Measurements from ENCODE around the gene PMM2. TPM values are rescaled to one million over a fixed set of nuclear protein-coding genes. Genes with fewer than 3 reads are reported as not detected.

The PMM2 gene
- total and polyA plus RNA-seq, 9 of the 15 experiments (the other 6 are each of a cell fraction or from before 2014, with no cell fraction given) = 5.6 to 42.7 (median 25.9) TPM

DNA sequence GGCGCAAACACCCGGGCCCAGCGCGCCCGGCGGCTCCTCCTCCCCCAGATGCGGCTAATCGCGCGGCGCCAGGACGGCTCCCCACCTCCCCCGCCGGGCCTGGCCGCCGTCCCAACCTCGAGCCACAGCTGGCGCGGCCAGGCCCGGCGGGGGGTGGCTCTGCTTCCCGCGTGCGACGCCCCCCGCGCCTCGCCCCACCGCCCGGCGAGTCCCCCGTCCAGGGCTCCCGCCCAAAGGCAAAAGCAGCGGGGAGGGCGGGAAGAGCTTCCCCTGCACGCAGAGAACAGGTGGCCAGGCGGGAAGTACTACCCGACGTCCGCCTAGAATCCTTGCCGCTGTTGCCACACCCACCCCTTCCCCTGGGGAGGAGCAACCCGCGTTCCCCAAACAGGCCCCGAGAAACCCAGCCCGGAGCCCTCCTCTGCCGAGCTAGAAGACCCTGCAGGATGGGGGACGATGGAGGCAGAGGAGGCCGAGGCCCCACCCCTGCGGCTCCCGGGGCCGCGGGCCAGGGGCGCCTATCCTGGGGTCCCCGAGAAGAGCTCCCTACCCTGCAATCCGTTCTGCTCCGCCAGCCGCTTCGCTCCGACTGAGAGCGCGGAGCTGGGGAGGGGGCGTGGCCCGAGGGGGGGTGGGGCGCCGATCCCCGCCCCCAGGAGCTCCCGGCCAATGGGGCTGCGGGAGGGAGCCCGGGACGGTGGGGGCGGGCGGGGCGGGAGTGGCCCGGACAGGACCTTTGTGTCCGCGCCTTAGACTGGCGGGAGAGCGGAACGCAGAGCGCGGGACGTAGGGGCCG lies 71.0 kb downstream of the PMM2 start, which contains the start of gene CARHSP1 (continued):
- TF ChIP-seq, protein P1, sequence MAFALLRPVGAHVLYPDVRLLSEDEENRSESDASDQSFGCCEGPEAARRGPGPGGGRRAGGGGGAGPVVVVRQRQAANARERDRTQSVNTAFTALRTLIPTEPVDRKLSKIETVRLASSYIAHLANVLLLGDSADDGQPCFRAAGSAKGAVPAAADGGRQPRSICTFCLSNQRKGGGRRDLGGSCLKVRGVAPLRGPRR (CRISPR knock-in tag; IDR thresholded peaks at IDR 0.05) = no peak
- TF ChIP-seq RFX1 (IDR thresholded peaks at IDR 0.05) = no peak
- TF ChIP-seq ZNF133 (CRISPR knock-in tag; IDR thresholded peaks at IDR 0.05) = no peak
- TF ChIP-seq, protein P2, sequence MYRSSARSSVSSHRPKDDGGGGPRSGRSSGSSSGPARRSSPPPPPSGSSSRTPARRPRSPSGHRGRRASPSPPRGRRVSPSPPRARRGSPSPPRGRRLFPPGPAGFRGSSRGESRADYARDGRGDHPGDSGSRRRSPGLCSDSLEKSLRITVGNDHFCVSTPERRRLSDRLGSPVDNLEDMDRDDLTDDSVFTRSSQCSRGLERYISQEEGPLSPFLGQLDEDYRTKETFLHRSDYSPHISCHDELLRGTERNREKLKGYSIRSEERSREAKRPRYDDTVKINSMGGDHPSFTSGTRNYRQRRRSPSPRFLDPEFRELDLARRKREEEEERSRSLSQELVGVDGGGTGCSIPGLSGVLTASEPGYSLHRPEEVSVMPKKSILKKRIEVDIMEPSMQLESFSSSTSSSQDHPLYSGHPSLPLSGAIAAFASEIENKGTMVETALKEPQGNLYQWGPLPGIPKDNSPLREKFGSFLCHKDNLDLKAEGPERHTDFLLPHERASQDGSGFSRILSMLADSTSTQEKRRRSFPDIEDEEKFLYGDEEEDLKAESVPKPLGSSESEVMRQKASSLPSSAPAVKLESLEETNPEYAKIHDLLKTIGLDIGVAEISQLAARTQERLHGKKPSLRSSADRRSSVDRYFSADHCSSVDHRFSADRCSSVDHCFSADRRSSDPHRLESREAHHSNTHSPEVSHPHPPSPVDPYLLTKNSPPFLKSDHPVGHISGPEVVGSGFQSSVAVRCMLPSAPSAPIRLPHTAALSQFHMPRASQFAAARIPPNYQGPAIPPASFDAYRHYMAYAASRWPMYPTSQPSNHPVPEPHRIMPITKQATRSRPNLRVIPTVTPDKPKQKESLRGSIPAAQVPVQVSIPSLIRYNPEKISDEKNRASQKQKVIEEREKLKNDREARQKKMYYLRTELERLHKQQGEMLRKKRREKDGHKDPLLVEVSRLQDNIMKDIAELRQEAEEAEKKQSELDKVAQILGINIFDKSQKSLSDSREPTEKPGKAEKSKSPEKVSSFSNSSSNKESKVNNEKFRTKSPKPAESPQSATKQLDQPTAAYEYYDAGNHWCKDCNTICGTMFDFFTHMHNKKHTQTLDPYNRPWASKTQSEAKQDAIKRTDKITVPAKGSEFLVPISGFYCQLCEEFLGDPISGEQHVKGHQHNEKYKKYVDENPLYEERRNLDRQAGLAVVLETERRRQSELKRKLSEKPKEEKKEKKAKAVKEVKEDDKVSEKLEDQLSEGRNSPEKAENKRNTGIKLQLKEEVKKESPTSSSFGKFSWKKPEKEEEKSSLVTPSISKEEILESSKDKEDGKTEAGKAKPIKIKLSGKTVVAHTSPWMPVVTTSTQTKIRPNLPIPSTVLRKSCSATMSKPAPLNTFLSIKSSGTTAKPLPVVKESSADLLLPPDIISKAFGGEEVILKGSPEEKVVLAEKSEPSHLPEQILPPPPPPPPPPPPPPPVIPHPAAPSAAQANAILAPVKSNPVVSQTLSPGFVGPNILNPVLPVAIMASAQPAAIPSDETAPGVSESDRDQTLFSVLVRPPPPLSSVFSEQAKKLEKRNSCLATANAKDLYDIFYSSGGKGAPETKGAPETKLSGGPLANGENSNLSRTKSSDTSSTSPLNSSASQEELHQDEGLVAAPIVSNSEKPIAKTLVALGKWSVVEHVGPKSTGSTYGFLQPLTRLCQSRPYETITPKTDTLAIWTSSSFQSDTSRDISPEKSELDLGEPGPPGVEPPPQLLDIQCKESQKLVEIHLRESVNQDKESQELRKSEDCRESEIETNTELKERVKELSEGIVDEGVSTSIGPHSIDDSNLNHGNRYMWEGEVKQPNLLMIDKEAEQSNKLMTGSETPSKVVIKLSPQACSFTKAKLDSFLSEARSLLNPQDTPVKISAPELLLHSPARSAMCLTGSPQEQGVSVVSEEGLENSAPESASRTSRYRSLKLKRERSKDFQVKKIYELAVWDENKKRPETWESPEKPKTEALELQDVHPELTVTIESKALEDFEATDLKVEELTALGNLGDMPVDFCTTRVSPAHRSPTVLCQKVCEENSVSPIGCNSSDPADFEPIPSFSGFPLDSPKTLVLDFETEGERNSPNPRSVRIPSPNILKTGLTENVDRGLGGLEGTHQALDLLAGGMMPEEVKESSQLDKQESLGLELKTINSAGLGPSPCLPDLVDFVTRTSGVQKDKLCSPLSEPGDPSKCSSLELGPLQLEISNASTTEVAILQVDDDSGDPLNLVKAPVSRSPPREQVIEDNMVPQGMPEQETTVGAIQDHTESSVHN (IDR thresholded peaks at IDR 0.05; ENCODE audit: borderline replicate concordance in 1 of 2, low read depth in 1 of 2) = no peak
- peak; percentile 59 for TF ChIP-seq ZFX (CRISPR knock-in tag; IDR thresholded peaks at IDR 0.05)
- TF ChIP-seq, protein P3, sequence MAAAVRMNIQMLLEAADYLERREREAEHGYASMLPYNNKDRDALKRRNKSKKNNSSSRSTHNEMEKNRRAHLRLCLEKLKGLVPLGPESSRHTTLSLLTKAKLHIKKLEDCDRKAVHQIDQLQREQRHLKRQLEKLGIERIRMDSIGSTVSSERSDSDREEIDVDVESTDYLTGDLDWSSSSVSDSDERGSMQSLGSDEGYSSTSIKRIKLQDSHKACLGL (CRISPR knock-in tag; IDR thresholded peaks at IDR 0.05; ENCODE audit: borderline replicate concordance, poor library complexity, severe bottlenecking) = no peak
- peak; percentile 51 for TF ChIP-seq SMAD1 (IDR thresholded peaks at IDR 0.05; ENCODE audit: low read depth, low read length, partially characterized antibody)
- peak; percentile 70 for TF ChIP-seq EP400 (IDR thresholded peaks at IDR 0.05)
- no peak for TF ChIP-seq ZNF699 (CRISPR knock-in tag; IDR thresholded peaks at IDR 0.05; ENCODE audit: insufficient replicate concordance)
- TF ChIP-seq ZNF253 (CRISPR knock-in tag; conservative IDR thresholded peaks at IDR 0.05) = no peak
- peak in 1 of 2 experiments; percentile 75; a peak in 1 of 4 replicates for TF ChIP-seq TBL1XR1 (IDR thresholded peaks at IDR 0.05; ENCODE audit: low read length in 2 of 2)
- TF ChIP-seq, protein P4, sequence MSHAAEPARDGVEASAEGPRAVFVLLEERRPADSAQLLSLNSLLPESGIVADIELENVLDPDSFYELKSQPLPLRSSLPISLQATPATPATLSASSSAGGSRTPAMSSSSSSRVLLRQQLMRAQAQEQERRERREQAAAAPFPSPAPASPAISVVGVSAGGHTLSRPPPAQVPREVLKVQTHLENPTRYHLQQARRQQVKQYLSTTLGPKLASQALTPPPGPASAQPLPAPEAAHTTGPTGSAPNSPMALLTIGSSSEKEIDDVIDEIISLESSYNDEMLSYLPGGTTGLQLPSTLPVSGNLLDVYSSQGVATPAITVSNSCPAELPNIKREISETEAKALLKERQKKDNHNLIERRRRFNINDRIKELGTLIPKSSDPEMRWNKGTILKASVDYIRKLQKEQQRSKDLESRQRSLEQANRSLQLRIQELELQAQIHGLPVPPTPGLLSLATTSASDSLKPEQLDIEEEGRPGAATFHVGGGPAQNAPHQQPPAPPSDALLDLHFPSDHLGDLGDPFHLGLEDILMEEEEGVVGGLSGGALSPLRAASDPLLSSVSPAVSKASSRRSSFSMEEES (CRISPR knock-in tag; IDR thresholded peaks at IDR 0.05) = no peak
- TF ChIP-seq ZNF785 (CRISPR knock-in tag; IDR thresholded peaks at IDR 0.05) = no peak
- no peak for TF ChIP-seq ZNF134 (CRISPR knock-in tag; conservative IDR thresholded peaks at IDR 0.05)

Measured in K562 (cell line).